ENCODE measurements around the gene FKBP14. TPM values are rescaled to one million over a fixed set of nuclear protein-coding genes. Genes with fewer than 3 reads are reported as not detected.

The FKBP14 gene
- total and polyA plus RNA-seq, 9 of the 15 experiments (the other 6 are each of a cell fraction or from before 2014, with no cell fraction given): 5.3 to 27.9 (median 14.3) TPM

- TF ChIP-seq ARID4B (CRISPR knock-in tag; IDR thresholded peaks at IDR 0.05) (peak; percentile 14; the same call in 1 of the 2 replicates), STAT6 (CRISPR knock-in tag; IDR thresholded peaks at IDR 0.05) (no peak), NKRF (IDR thresholded peaks at IDR 0.05; ENCODE audit: borderline replicate concordance) (peak; percentile 55; the same call in 1 of the 2 replicates), CC2D1A (IDR thresholded peaks at IDR 0.05) (peak; percentile 96), ZBTB49 (CRISPR knock-in tag; IDR thresholded peaks at IDR 0.05; ENCODE audit: borderline replicate concordance) (no peak), TARDBP (IDR thresholded peaks at IDR 0.05) (no peak), EP400 (IDR thresholded peaks at IDR 0.05) (peak; percentile 92), U2AF2 (optimal IDR thresholded peaks at IDR 0.05; ENCODE audit: low read depth, low read length) (no peak), HNRNPUL1 (IDR thresholded peaks at IDR 0.05; ENCODE audit: low read length) (0 out of 2 replicates have a peak, but pooled peaks have one; percentile 38), GTF2B (IDR thresholded peaks at IDR 0.05; ENCODE audit: extremely low read depth, insufficient read length) (peak; percentile 78), POLR3A (IDR thresholded peaks at IDR 0.05; ENCODE audit: borderline replicate concordance, extremely low read depth, insufficient read depth, insufficient read length) (no peak)
Measured at GRCh38 chr7:30026229-30027064, at the start of gene FKBP14 (continued).
